ENCODE measurements around the gene AP2S1. TPM values are rescaled to one million over a fixed set of nuclear protein-coding genes. Genes with fewer than 3 reads are reported as not detected.

Gene AP2S1
- total RNA-seq (2014; rRNA removed) (245 and 330 TPM in 2 replicates), Bru-seq, nascent RNA (percentile 67 among the genes with signal in this experiment), BruChase-seq, experiment 1, labeled RNA remaining after a 6-hour chase (percentile 83 among the genes with signal in this experiment), BruChase-seq, experiment 2, labeled RNA remaining after a 2-hour chase (percentile 72 among the genes with signal in this experiment)
- long read RNA-seq, transcript AP2S1-204 (4 exons, 707 nt): minor isoform, 10 of 130 reads
- long read RNA-seq, transcript AP2S1-209 (5 exons, 898 nt): minor isoform, 9 of 130 reads
- long read RNA-seq, transcript AP2S1-203 (4 exons, 636 nt): minor isoform, 8 of 130 reads
- long read RNA-seq, transcript AP2S1-201 (5 exons, 935 nt): major isoform, 89 of 130 reads
- long read RNA-seq, partial matches to known transcripts: 2 of 130 reads
- long read RNA-seq, other reads (novel, unspliced or antisense): 6 of 130 reads

- POLR2A ChIA-PET (ENCODE audit: unreplicated experiment): no interaction called here
- Histone ChIP-seq H3K79me2 (ENCODE audit: low read length) (peaks cover 37% of the 10 kb centered on the region), H3K4me3 (ENCODE audit: low read length) (peak within 1 kb of the TSS; percentile 89), H3F3A (ENCODE audit: low read length, unreplicated experiment) (no peaks in the 10 kb centered on the region), H4K20me1 (ENCODE audit: low read length) (peaks cover 5% of the 10 kb centered on the region), H3K9me3 (ENCODE audit: low read length) (no peaks in the 10 kb centered on the region), H3K4me2 (ENCODE audit: low read length) (peak within 1 kb of the TSS; percentile 83), H3K9ac (ENCODE audit: low read length) (peak within 1 kb of the TSS; percentile 90), H3K27ac (ENCODE audit: low read length) (peak within 1 kb of the TSS; percentile 64), H2AFZ (ENCODE audit: low read length) (peak within 1 kb of the TSS; percentile 60), H3K36me3 (ENCODE audit: low read depth, low read length) (peaks cover 5% of the 10 kb centered on the region; the same call in 1 of the 2 replicates), H3K4me1 (ENCODE audit: insufficient read depth, low read length) (peaks cover 9% of the 10 kb centered on the region; the same call in 1 of the 2 replicates), H3K27me3 (ENCODE audit: low read length) (no peaks in the 10 kb centered on the region), H3K9me2 (replicated peaks; ENCODE audit: low read length) (no peaks in the 10 kb centered on the region)
- TF ChIP-seq CTCF (conservative IDR thresholded peaks at IDR 0.05; ENCODE audit: low read depth, low read length) (no peak), EZH2 (IDR thresholded peaks at IDR 0.05; ENCODE audit: low read length, unreplicated experiment) (no peak), EZH2phosphoT487 (IDR thresholded peaks at IDR 0.05; ENCODE audit: borderline replicate concordance, low read length) (no peak)
- BruUV-seq (replicated peaks): no TSS peak
- ATAC-seq: peak; percentile 93
- intact Hi-C loops (cut with micrococcal nuclease): loop anchor here (10.0 kb wide), 1 partner anchor 404 kb away; the partner anchor contains the start of gene CCDC9
- CTCF ChIA-PET: no interaction called here
- DNase-seq: peak; percentile 97
Observed at GRCh38 chr19:46850228-46851203, at the start of gene AP2S1. Gene AP2S1, minus strand, starts transcription at chr19:46850846. Its CDS starts 80 bp downstream, at chr19:46850766.

GRCh38 chr19:46900341-46900740, 49.7 kb upstream of the AP2S1 start:
- no peak for TF ChIP-seq CTCF (conservative IDR thresholded peaks at IDR 0.05; ENCODE audit: low read depth, low read length)
- no peak for TF ChIP-seq EZH2 (IDR thresholded peaks at IDR 0.05; ENCODE audit: low read length, unreplicated experiment)
- TF ChIP-seq EZH2phosphoT487 (IDR thresholded peaks at IDR 0.05; ENCODE audit: borderline replicate concordance, low read length): no peak
- Histone ChIP-seq H3K4me2 (ENCODE audit: low read length) (no peak overlapping the region), H3K79me2 (ENCODE audit: low read length) (peaks cover 91% of the 10 kb centered on the region), H3K36me3 (ENCODE audit: low read depth, low read length) (no peaks in the 10 kb centered on the region), H3K27me3 (ENCODE audit: low read length) (no peaks in the 10 kb centered on the region), H2AFZ (ENCODE audit: low read length) (no peak overlapping the region), H3K4me1 (ENCODE audit: insufficient read depth, low read length) (peaks cover 44% of the 10 kb centered on the region), H4K20me1 (ENCODE audit: low read length) (no peaks in the 10 kb centered on the region), H3K9me2 (replicated peaks; ENCODE audit: low read length) (no peaks in the 10 kb centered on the region), H3F3A (ENCODE audit: low read length, unreplicated experiment) (peaks cover 6% of the 10 kb centered on the region), H3K9ac (ENCODE audit: low read length) (no peak overlapping the region), H3K27ac (ENCODE audit: low read length) (no peak overlapping the region), H3K4me3 (ENCODE audit: low read length) (no peak overlapping the region), H3K9me3 (ENCODE audit: low read length) (no peaks in the 10 kb centered on the region)
- ATAC-seq (no peak), DNase-seq (no peak)
- intact Hi-C loops (cut with micrococcal nuclease): loop anchor here (5.0 kb wide), 1 partner anchor 33 kb away; no protein-coding TSS in a partner anchor
- CTCF ChIA-PET: no interaction called here
- POLR2A ChIA-PET (ENCODE audit: unreplicated experiment): no interaction called here
- BruUV-seq (replicated peaks): no TSS peak
